HG03066 (cell line): ENCODE data around the gene ST3GAL3.

Experiments
- ATAC-seq: cut with Tn5 transposase; IDR thresholded peaks from one replicate; pipeline ENCODE4 v1.9.1; 2021; ENCODE audit warnings: low read depth; ENCODE audit not compliant: unreplicated experiment

Gene ST3GAL3

DNA sequence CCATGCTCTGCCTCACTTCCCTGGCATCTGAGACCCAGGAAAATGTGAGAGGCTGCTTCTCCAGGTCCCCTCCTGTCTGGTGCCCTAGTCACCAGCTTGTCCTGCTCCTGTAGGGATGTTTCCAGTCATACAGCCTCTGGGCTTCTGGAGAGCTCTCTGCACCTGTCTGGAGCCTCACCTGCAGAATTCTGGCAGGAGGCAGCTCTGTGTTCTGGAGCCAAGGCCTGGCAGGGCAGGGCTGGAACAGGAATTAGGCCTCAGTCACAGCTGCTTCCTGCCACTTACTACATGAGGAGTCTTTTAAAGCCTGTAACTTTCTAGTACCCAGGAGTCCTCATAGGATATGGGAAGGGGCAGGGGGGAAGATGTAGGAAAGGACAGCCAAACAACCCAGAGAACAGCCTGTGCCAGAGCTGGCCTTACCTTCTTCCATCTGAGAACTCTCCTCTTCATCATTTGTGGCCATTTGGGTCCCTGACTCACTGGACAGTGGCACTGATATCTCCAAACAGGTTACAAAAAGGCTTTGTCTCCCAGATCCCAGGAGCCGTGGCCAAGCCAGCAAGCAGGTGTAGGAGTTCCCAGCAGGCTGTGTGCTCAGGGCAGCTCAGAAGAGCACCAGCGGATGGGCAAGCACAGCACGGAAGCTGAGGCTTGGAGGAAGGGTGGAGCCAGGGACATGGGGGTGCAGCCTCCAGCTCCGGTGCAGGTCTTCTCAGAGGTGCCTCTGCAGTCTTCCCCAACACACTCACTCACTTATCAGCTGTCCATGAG is 194.9 kb downstream of the ST3GAL3 start:
- no peak for ATAC-seq

DNA sequence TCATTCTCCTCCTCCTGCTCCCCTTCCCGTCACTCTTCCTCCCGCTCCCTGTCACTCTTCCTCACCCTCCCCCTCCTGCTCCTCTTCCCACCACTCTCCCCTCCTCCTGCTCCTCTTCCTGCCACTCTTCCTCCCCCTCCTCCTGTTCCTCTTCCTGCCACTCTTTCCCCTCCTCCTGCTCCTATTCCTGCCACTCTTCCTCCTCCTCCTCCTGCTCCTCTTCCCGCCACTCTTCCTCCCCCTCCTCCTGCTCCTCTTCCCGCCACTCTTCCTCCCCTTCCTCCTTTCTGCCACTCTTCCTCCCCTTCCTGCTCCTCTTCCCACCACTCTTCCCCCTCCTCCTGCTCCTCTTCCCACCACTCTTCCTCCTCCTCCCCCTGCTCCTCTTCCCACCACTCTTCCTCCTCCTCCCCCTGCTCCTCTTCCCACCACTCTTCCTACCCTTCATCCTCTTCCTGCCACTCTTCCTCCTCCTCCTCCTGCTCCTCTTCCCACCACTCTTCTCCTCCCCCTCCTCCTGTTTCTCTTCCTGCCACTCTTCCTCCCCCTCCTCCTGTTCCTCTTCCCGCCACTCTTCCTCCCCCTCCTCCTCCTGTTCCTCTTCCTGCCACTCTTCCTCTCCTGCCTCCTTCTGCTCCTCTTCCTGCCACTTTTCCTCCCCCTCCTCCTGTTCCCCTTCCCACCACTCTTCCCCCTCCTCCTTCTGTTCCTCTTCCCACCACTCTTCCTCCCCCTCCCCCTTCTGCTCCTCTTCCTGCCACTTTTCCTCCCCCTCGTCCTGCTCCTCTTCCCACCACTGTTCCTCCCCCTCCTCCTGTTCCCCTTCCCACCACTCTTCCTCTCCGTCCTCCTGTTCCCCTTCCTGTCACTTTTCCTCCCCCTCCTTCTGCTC is 197.6 kb downstream of the ST3GAL3 start:
- ATAC-seq, result no peak

DNA sequence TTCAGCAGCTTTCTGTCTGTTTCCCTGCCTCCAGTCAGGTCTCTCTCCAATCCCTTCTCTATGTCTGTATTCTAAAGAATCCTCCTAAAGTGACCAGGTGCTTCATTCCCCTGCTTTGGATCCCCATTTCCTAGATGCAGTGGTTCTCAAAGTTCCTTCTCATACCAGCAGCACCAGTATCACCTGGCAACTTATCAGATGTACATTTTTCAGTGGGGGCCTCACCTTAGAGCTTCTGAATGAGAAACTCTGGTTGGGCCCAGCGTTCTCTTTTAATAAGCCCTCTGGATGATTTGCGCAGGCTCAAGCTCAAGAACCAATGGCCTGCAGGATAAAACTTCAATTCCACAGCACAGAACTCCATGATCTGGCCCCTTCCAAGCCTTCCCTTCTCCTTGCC is 200.9 kb downstream of the ST3GAL3 start:
- no peak for ATAC-seq

DNA sequence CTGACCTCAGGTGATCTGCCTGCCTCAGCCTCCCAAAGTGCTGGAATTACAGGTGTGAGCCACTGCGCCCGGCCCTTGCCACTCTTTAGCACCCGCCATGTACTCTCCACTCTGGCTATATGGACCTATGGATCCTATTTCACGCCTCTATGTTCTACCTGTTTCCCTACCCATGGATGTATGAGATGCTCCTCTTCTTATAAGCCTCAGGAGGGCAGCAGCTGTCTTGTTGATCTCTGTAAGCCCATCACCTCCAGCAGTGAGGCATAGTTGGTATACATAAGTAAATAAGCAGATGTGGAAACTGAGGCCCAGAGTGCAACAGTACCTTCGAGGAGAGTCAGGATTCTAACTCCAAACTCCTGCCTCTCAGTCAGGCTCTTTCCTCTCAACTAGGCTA is 201.5 kb downstream of the ST3GAL3 start:
- no peak for ATAC-seq

DNA sequence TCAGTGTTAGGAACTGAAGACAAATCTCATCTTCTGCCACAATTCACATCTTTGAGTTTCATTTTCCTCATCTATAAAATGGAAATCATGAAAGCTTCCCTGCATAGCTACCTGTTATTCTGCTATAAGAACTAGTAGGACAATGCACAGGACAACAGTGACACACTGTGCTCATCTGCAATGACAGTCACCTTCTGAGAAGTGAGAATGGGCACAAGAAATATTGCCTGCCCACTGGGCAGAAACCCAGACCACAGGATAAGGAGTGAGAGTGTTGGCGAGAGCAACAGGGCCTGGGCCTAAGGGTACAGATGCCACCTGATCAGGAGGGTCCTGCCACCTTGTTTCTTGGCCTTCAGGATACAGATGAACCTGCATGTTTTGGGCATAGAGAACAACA is 203.0 kb downstream of the ST3GAL3 start:
- no peak for ATAC-seq

DNA sequence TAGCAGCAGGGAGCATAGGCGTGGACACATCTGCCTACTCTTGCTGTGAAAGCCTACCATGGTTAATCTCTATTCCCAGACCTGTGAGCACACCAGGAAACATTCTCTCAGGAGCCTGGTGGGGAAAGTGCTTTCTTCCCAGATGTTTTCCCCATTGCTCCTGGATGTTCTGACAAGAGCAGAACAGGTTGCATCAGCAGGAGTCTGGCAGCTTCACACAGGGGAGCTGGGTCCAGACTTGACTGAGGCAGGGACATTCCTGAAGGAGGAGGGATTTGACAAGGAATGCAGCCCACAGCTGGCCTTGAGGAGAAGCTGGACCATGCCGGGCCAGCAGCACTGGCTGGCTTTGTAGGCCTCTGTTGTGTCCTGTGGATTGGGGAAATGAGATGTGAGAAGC is 205.3 kb downstream of the ST3GAL3 start:
- ATAC-seq, result no peak

DNA sequence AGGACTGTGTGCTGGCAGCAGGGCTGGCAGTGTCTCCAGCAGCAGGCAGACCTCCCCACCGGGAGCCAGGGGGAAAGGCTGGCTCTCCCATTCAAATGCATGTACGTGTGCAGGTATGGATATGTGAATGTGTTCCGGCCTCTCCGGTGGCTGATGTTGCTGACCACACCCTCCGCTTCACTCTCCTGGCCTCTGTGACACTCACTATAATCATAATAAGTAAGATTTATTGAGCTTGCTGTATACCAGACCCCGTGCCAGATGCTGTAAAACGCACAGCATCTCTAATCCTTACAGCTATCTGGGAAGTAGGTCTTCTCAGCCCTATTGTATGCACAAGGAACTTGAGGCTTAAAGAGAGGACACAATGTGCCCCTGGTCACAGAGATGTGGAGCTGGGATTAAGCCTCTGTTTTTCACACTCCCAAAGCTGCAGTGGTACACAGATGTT is 205.7 kb downstream of the ST3GAL3 start:
- no peak for ATAC-seq

DNA sequence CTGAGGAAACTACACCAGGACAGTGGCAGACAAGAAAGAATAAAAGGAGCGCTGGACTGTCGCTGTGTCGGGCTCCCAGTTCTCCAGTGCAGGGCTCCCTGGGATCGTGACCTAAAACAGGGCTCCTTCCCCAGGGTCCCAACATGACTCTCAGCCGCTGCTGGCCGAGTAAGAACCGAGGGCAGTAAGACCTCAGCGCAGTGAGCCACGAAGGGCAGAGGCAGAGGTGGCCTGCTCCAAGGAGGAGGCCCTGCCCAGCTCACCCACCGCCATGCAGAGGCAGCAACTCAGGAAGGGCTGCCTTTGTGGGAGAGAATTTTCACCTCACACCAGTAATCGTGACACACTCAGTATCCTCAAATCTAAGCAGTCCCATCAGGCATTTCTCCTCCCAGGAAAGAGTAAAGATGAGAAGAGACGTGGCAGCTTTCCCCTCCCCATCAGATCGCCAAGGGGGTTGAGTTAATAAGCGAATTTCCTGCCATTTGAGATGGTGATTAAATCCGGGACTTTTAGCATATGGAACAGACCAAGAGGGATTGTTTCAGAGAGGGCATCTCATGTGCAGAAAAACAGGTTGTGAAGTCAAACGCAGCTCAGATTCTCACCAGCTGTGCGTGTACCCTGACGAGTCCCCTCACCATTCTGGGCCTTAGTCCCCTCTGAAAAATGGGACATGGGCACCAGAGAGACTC is 206.5 kb downstream of the ST3GAL3 start:
- no peak for ATAC-seq

DNA sequence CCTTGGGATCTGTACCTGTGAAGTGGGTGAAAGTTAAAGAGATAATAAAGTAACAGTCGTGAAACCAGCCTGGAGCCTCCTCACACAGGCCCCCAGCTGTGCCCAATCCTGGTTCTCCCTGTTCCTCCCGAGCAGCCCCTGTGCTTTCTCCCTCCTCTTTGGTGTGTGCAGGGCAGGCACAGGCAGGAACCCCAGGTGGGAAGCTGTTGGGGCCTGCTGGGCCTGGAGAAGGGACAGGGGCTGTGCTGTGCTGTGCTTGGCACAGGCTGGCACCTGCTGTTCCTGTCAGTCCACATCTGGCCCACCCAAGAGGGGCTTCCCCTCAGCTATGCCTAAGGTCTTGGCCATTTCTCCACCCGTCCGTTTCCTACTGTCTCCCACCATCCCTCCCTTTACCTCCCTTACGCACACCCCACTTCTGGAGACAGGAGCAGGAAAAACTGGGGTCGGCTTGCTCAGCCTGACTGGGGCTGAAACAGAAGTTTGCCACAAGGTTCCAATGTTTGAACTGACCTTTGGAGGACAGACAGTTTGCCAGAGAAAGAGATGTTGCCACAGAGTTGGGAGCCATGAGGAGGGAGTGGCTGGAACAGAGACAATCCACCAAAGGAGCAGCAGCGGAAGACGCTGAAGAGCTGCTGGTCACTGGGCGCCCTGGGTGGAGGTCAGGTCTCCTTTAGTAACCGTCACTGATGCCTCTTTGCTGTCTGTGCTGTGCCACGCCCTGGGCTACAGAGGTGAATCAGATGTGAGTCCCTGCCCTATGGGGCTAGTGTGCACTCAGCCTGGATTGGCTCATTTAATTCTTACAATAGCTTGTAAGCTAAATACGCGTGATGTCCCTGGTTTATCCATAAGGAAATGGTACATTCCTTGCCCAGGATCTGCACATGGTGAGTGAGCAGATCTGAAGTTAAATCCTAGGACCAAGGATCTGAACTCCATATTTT is 207.5 kb downstream of the ST3GAL3 start:
- ATAC-seq, result no peak

DNA sequence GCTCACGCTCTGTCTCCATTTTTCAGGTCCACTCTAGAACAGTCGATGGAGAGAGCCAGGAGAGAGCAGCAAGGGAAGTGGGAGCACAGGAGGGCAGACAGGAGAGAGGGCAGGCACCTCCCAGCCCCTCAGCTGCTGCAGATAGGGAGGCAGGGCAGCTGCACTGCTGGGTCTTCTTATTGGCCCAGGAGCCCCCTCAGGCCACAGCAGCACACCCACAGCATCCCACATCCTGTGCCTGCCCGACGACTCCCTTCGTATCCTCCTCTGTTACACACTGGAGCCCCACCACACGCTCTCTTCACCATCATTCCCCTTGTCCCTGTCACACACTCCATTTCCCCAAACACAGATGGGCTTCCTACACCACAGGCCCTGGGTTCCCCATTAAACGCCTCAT is 212.6 kb downstream of the ST3GAL3 start:
- ATAC-seq, result no peak

DNA sequence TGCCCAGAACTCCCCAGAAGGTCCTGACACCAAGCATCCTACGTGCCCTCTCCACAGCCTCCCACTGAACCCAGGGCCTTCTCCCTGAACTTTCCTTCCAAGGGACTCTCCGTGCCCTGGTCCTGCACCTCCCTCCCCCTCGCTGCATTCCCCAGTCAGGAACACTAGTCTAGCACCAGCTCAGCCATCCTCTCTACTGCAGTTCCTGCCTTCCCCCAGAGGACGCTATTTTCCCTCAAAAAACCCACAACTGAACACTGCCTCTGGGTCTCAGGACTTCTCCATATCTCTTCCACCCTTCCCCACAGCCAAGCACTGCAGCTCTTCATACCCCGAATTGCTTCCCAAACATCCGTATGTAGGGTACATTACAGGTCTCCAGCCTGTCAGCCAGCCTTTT is 213.7 kb downstream of the ST3GAL3 start:
- no peak for ATAC-seq

DNA sequence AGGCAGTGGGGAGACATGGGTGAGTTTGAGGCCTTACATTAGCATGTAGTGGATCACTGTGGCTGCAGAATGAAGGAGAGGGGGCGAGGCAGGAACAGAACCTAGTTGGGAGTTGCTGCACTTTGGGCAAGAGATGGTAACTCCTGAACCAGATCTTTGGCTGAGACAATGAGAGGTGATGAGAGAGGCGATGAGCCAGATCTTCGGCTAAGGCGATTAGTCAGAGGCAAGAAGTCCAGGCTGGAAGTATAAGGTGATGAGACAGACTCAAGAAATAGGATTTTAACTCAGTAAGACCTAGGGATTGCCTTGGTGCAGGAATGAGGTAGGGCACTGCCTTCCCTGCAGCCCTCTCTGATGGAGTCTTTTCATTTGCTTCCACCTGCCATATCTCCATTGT is 217.2 kb downstream of the ST3GAL3 start:
- ATAC-seq, result no peak

DNA sequence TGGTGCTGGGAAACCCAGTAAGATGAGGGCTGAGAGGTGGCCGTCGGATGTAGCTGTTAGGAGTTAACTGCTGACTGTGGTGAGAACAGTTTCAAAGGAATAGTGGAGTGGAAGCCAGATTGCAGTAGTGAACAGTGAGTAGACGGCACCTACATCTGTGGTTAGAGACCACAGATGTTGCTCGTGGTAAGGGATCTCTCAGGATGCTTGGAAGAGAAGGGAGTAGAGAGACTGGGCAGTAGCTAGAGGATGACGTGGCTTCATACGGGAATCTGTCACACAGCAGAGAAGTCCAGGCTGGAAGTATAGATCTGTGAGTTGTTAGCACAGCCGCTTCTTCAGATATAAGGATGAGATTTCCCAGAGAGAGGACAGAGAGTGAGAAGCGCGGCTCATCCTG is 218.5 kb downstream of the ST3GAL3 start:
- ATAC-seq, result no peak

DNA sequence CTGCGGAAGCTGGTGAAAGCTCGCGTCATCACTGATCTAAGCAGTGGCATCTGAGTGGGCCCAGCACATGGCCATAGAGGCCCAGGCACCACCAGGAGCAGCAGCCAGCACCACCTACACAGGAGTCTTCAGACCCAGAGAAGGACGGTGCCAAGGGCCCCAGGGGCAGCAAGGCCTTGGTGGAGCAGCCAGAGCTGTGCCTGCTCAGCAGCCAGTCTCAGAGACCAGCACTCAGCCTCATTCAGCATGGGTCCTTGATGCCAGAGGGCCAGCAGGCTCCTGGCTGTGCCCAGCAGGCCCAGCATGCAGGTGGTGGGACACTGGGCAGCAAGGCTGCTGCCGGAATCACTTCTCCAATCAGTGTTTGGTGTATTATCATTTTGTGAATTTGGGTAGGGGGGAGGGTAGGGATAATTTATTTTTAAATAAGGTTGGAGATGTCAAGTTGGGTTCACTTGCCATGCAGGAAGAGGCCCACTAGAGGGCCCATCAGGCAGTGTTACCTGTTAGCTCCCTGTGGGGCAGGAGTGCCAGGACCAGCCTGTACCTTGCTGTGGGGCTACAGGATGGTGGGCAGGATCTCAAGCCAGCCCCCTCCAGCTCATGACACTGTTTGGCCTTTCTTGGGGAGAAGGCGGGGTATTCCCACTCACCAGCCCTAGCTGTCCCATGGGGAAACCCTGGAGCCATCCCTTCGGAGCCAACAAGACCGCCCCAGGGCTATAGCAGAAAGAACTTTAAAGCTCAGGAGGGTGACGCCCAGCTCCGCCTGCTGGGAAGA is 223.0 kb downstream of the ST3GAL3 start:
- no peak for ATAC-seq

DNA sequence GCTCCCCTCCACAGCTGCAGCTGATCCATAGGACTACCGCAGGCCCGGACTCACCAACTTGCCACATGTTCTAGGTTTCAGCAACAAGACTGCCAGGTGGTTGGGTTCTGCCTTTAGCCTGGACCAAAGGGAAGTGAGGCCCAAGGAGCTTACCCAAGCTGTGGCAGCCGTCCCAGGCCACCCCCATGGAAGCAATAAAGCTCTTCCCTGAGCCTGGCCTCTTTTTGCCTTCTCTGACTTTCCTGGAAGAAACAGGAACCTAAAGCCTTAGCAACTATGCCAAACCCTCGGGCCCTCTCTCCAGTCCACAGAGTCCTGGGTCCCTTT is 223.6 kb downstream of the ST3GAL3 start:
- ATAC-seq, result no peak

DNA sequence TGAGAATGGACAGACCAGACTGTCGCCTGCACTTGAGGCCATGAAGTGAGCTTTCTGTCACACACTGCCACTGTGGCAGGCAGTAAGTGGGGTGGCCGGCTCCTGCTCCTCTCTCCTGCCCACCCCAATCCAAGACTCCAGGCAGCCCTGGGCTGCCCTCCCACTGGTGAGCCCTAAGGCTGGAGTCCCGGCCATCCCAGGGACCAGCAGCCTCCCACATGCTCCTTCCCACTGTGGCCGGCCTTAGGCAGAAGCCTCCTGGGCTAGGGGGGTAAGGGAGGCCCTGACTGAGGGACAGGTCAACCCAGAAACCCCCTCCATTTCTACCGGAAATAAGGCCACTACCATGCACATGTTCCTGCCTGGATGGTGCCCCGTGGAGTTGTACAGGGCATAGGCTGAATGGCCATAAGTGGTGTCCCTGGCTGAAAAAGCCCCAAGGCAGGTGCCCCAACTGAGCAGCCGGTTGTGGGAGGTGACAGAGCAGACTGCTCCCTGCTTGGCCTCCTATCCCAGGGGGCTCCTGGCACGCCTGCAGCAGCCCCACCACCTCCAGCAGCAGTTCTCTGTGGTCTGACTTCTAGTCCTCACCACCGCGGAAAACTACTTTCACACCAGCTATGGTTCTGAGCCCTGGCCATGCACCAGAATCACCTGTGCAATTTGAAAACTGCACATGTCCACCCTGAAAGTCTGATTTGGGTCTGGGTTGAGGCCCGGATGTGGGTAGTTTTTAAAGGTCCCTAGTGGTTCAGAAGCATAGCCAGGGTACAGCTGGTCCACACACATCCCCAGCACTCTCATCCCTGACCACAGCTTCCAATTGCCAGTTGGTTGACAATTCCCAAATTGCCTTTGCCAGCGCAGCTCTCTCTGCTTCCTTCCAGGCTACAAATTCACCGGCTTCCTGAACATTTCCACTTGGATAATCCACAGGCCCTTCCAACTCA is 224.7 kb downstream of the ST3GAL3 start:
- no peak for ATAC-seq

DNA sequence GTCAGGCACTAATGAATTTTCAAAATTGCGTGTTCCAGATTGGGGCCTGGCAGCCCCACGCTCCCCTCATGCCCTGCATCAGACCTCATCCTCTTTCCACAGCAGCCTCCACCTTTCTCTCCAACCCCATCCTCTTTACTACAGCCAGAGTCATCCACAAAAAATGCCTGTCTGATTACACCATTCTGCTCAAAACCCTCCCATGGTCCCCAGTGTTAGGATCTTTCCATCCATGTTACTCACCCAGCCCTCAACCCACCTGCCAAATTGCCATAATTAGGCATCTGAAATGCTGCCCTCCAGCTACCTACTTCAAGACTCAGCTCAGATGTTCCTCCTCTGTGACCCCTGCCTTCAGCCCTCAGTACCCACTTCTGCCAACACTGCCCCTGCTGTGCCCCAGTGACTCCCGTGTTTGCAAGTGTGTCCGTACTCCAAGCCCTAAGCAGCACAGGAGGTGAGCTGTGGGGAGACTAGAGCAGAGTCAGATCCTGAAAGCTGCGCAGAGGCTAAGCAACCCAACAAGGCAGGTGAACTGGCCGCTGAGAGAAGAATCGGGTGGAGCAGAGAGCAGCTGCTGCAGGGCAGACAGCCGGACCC is 225.6 kb downstream of the ST3GAL3 start:
- no peak for ATAC-seq
